OCI-LY1 (cell line): Measurements from ENCODE around the gene ESPNL.

Experiments used
- H2AFZ ChIP-seq: fragments of 200-600 bp; sonication (generic), shearing (Covaris generic); 2 replicates; pipeline ENCODE4 v1.6.0; 2014; ENCODE audit warnings: antibody characterized with exemption, mild to moderate bottlenecking, low read length
- H3F3A ChIP-seq: fragments of 200-600 bp; sonication (generic), shearing (Covaris generic); 2 replicates; pipeline ENCODE4 v1.6.0; 2014; ENCODE audit warnings: mild to moderate bottlenecking, antibody characterized with exemption, low read length, moderate library complexity; ENCODE audit not compliant: insufficient read depth
- H3K27ac ChIP-seq: fragments of 200-600 bp; sonication (generic); 2 replicates; pipeline ENCODE4 v1.5.1; 2014; ENCODE audit warnings: low read length, mixed run types, mild to moderate bottlenecking, low read depth; ENCODE audit not compliant: poor library complexity, severe bottlenecking
- H3K27me3 ChIP-seq: fragments of 200-600 bp; sonication (generic); 2 replicates; pipeline ENCODE4 v1.6.0; 2014; ENCODE audit warnings: antibody characterized with exemption, mild to moderate bottlenecking, low read length, moderate library complexity; ENCODE audit not compliant: insufficient read depth
- H3K36me3 ChIP-seq: fragments of 200-600 bp; sonication (generic); 2 replicates; pipeline ENCODE4 v1.6.1; 2014; ENCODE audit warnings: mild to moderate bottlenecking, antibody characterized with exemption, low read length, moderate library complexity, mixed read lengths; ENCODE audit not compliant: insufficient read depth
- H3K4me1 ChIP-seq: fragments of 200-600 bp; sonication (generic); 2 replicates; pipeline ENCODE4 v1.5.1; 2014; ENCODE audit warnings: mild to moderate bottlenecking, low read length, moderate library complexity; ENCODE audit not compliant: insufficient read depth, severe bottlenecking
- H3K4me2 ChIP-seq: fragments of 200-600 bp; sonication (generic), shearing (Covaris generic); 2 replicates; pipeline ENCODE4 v1.6.1; 2014; ENCODE audit warnings: low read length
- H3K4me3 ChIP-seq: fragments of 200-600 bp; sonication (generic); 2 replicates; pipeline ENCODE4 v1.5.1; 2014; ENCODE audit warnings: low read length, low read depth, mild to moderate bottlenecking, mixed read lengths; ENCODE audit not compliant: poor library complexity, severe bottlenecking
- H3K79me2 ChIP-seq: fragments of 200-600 bp; shearing (Covaris generic); 2 replicates; pipeline ENCODE4 v1.6.1; 2016; ENCODE audit warnings: mixed run types, low read length, mixed read lengths; ENCODE audit not compliant: insufficient read depth
- H3K9ac ChIP-seq: fragments of 200-600 bp; sonication (generic), shearing (Covaris generic); 2 replicates; pipeline ENCODE4 v1.6.1; 2014; ENCODE audit warnings: mild to moderate bottlenecking, low read length, mixed read lengths
- H3K9me2 ChIP-seq: fragments of 200-600 bp; sonication (generic), shearing (Covaris generic); 2 replicates; pipeline ENCODE4 v1.6.1; 2014; ENCODE audit warnings: low read depth, mild to moderate bottlenecking, low read length, mixed read lengths
- H3K9me3 ChIP-seq: fragments of 200-600 bp; shearing (Covaris generic); 2 replicates; pipeline ENCODE4 v1.6.1; 2014; ENCODE audit warnings: low read length, mixed read lengths
- H4K20me1 ChIP-seq: fragments of 200-600 bp; sonication (generic), shearing (Covaris generic); 2 replicates; pipeline ENCODE4 v1.6.0; 2016; ENCODE audit warnings: mild to moderate bottlenecking, low read length; ENCODE audit not compliant: insufficient read depth
- CTCF ChIP-seq: fragments of 200-600 bp; sonication (generic), shearing (Covaris generic); IDR thresholded peaks from 2 replicates; pipeline ENCODE4 v1.5.1; 2017; ENCODE audit warnings: mild to moderate bottlenecking, antibody characterized with exemption, low read length, moderate library complexity, mixed read lengths
- EZH2 ChIP-seq: fragments of 200-600 bp; sonication (generic), shearing (Covaris generic); IDR thresholded peaks from 2 replicates; pipeline ENCODE4 v1.8.0; 2017; ENCODE audit warnings: borderline replicate concordance, mixed run types, mild to moderate bottlenecking, antibody characterized with exemption, low read length, moderate library complexity, mixed read lengths

ESPNL gene

GRCh38 chr2:238099714-238100048 is 459 bp upstream of the ESPNL start:
- Histone ChIP-seq H3K4me1 (peaks cover 10% of the 10 kb centered on the region), H3K36me3 (0 out of 2 replicates have a peak, but pooled peaks cover 3% of the 10 kb centered on the region), H3F3A (no peaks in the 10 kb centered on the region), H2AFZ (no peak overlapping the region), H3K4me3 (no peak overlapping the region), H3K9me3 (no peaks in the 10 kb centered on the region), H3K79me2 (no peaks in the 10 kb centered on the region), H3K27ac (no peak overlapping the region), H3K9me2 (no peaks in the 10 kb centered on the region), H4K20me1 (no peaks in the 10 kb centered on the region), H3K9ac (no peak overlapping the region), H3K27me3 (peaks cover 12% of the 10 kb centered on the region), H3K4me2 (no peak overlapping the region)
- TF ChIP-seq EZH2: no peak
- no peak for TF ChIP-seq CTCF

GRCh38 chr2:238100821-238101771 is 956 bp downstream of the ESPNL start:
- H3K4me2 ChIP-seq: no peak overlapping the region
- H3K9me2 ChIP-seq: no peaks in the 10 kb centered on the region
- no peak overlapping the region for H3K27ac ChIP-seq
- H4K20me1 ChIP-seq: no peaks in the 10 kb centered on the region
- peaks cover 8% of the 10 kb centered on the region for H3K27me3 ChIP-seq
- no peaks in the 10 kb centered on the region for H3K9me3 ChIP-seq
- H2AFZ ChIP-seq: no peak overlapping the region
- no peak overlapping the region for H3K4me3 ChIP-seq
- no peaks in the 10 kb centered on the region for H3K79me2 ChIP-seq
- H3K4me1 ChIP-seq: peaks cover 10% of the 10 kb centered on the region
- no peaks in the 10 kb centered on the region for H3F3A ChIP-seq
- H3K36me3 ChIP-seq: no peaks in the 10 kb centered on the region
- no peak for TF ChIP-seq CTCF
- TF ChIP-seq EZH2: no peak
- no peak overlapping the region for H3K9ac ChIP-seq

- Histone ChIP-seq H3K27ac (no peak overlapping the region), H4K20me1 (no peaks in the 10 kb centered on the region), H3K4me3 (no peak overlapping the region), H3K27me3 (peaks cover 8% of the 10 kb centered on the region), H3K36me3 (no peaks in the 10 kb centered on the region), H3K9ac (no peak overlapping the region), H3K4me2 (no peak overlapping the region), H2AFZ (no peak overlapping the region), H3F3A (no peaks in the 10 kb centered on the region), H3K9me3 (no peaks in the 10 kb centered on the region), H3K4me1 (peaks cover 18% of the 10 kb centered on the region), H3K79me2 (no peaks in the 10 kb centered on the region), H3K9me2 (no peaks in the 10 kb centered on the region)
- TF ChIP-seq EZH2: no peak
- TF ChIP-seq CTCF: no peak
Measured at GRCh38 chr2:238101891-238102841, 2.0 kb downstream of the ESPNL start.
